Hepatocyte (in vitro differentiated cells): Measurements from ENCODE around the gene DAZL. TPM values are rescaled to one million over a fixed set of nuclear protein-coding genes. Genes with fewer than 3 reads are reported as not detected.

Experiments used
- DNase-seq: peaks from one replicate; pipeline ENCODE4 v3.0.0-alpha.2; 2016; ENCODE audit warnings: low spot score
- H2AFZ ChIP-seq: fragments of 200-600 bp; sonication (generic); 2 replicates; pipeline ENCODE4 v1.6.0; 2016; ENCODE audit warnings: antibody characterized with exemption, mild to moderate bottlenecking
- H3K27ac ChIP-seq: fragments of 200-600 bp; sonication (generic); 2 replicates; pipeline ENCODE4 v1.5.1; 2016; ENCODE audit warnings: mild to moderate bottlenecking
- H3K27me3 ChIP-seq: fragments of 200-600 bp; sonication (generic); 2 replicates; pipeline ENCODE4 v1.6.1; 2016
- H3K36me3 ChIP-seq: fragments of 200-600 bp; sonication (generic); replicated peaks from 2 replicates; pipeline ENCODE4 v1.5.1; 2016; ENCODE audit warnings: low read depth; ENCODE audit not compliant: insufficient read depth
- H3K4me1 ChIP-seq: fragments of 200-600 bp; sonication (generic); 2 replicates; pipeline ENCODE4 v1.5.1; 2016; ENCODE audit warnings: mild to moderate bottlenecking, moderate library complexity; ENCODE audit not compliant: insufficient read depth
- H3K4me2 ChIP-seq: fragments of 200-600 bp; sonication (generic); 2 replicates; pipeline ENCODE4 v1.6.0; 2016
- H3K4me3 ChIP-seq: fragments of 200-600 bp; sonication (generic); 2 replicates; pipeline ENCODE4 v1.5.1; 2016; ENCODE audit warnings: mild to moderate bottlenecking
- H3K79me2 ChIP-seq: fragments of 200-600 bp; sonication (generic); 2 replicates; pipeline ENCODE4 v1.6.0; 2017; ENCODE audit warnings: mild to moderate bottlenecking
- H3K9me2 ChIP-seq: fragments of 200-600 bp; sonication (generic); replicated peaks from 2 replicates; pipeline ENCODE4 v1.6.0; 2017; ENCODE audit warnings: mild to moderate bottlenecking; ENCODE audit not compliant: insufficient read depth
- H3K9me3 ChIP-seq: fragments of 200-600 bp; sonication (generic); 2 replicates; pipeline ENCODE4 v1.5.1; 2016; ENCODE audit warnings: low read depth, mild to moderate bottlenecking
- H4K20me1 ChIP-seq: fragments of 200-600 bp; sonication (generic); 2 replicates; pipeline ENCODE4 v1.6.0; 2016; ENCODE audit warnings: mild to moderate bottlenecking; ENCODE audit not compliant: insufficient read depth, poor library complexity, severe bottlenecking
- EZH2 ChIP-seq: fragments of 200-600 bp; sonication (generic); IDR thresholded peaks from 2 replicates; pipeline ENCODE4 v1.6.1; 2016; ENCODE audit warnings: antibody characterized with exemption, mild to moderate bottlenecking, borderline replicate concordance
- EZH2phosphoT487 ChIP-seq: fragments of 200-600 bp; sonication (generic); IDR thresholded peaks from one replicate; pipeline ENCODE4 v1.6.1; 2018; ENCODE audit warnings: antibody characterized with exemption, mild to moderate bottlenecking, low read depth, moderate library complexity; ENCODE audit not compliant: unreplicated experiment, severe bottlenecking
- WGBS: methylation state at CpG from one replicate; pipeline ENCODE4 v1.1.6; 2016; ENCODE audit warnings: low lambda C conversion rate; ENCODE audit errors: missing lambda C conversion rate; 5-methylcytosine and 5-hydroxymethylcytosine counted together
- polyA plus RNA-seq: library from polyadenylated mRNA; unstranded; fragments of >200 nt; fragmentation: Nextera tagmentation; extraction: Ambion mirVana; gene quantifications from 2 replicates; pipeline ENCODE4 v1.2.1, GENCODE V29; 2016
- total RNA-seq: library from RNA; depleted of rRNA; stranded (reverse); fragments of >200 nt; gene quantifications from 2 replicates; pipeline ENCODE4 v1.2.3, GENCODE V29; 2014
- TF ChIP-seq, protein P1 (sequence below): fragments of 200-600 bp; sonication (generic); IDR thresholded peaks from 2 replicates; pipeline ENCODE4 v1.5.1; 2016; ENCODE audit warnings: antibody characterized with exemption, mild to moderate bottlenecking; ENCODE audit not compliant: poor library complexity

Gene DAZL, protein sequence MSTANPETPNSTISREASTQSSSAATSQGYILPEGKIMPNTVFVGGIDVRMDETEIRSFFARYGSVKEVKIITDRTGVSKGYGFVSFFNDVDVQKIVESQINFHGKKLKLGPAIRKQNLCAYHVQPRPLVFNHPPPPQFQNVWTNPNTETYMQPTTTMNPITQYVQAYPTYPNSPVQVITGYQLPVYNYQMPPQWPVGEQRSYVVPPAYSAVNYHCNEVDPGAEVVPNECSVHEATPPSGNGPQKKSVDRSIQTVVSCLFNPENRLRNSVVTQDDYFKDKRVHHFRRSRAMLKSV
- 0.33 TPM in 1 of 2 replicates, not detected in the other for total RNA-seq
- not detected in 2 replicates for polyA plus RNA-seq

DNA sequence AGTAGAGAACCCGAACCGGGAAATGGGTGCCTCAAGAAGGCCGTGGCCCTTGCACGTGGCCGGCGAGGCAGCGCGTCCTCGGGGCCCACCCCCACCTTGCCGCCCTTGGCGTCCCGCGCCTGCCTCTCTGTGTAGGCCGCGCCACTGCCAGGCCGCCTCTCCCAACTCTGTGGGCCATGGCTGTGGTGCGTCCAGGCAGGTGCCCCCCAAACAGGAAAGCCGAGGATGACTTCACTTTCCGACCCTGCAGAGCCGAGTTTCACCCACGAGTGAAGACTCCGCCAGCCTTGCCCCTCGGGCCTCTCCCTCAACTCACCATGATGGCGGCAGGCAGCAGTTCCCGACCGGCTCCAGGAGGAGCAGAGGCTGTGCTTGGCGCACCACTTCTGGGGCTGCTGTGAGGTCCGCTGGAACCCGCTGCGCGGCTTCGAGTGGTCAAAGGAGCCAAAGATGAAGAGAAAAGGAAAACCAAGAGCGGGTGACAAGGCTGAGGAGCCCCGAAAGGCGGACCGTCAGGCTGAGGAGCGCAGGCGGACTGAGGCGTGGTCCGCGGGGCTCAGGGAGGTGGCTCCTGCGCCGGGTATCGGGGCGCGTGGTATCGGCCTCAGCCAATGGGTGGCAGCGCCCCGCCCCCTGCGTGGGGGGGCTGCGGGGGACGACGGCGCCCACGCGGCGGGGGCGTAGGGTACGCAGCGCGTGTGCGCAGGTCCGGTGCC is at the start of gene DAZL:
DAZL (minus strand) TSS at position 537 of the 716 bp plus-strand sequence; CDS start at position 319, 218 bp downstream.
- Histone ChIP-seq H3K36me3 (no peaks in the 10 kb centered on the region), H3K27ac (no peak within 1 kb of the TSS), H3K79me2 (no peaks in the 10 kb centered on the region), H3K9me2 (no peaks in the 10 kb centered on the region), H3K27me3 (no peaks in the 10 kb centered on the region), H3K9me3 (no peaks in the 10 kb centered on the region), H2AFZ (no peak within 1 kb of the TSS), H4K20me1 (no peaks in the 10 kb centered on the region), H3K4me3 (no peak within 1 kb of the TSS), H3K4me1 (no peaks in the 10 kb centered on the region), H3K4me2 (no peak within 1 kb of the TSS)
- no peak for DNase-seq
- no peak for TF ChIP-seq EZH2phosphoT487
- TF ChIP-seq, protein P1, sequence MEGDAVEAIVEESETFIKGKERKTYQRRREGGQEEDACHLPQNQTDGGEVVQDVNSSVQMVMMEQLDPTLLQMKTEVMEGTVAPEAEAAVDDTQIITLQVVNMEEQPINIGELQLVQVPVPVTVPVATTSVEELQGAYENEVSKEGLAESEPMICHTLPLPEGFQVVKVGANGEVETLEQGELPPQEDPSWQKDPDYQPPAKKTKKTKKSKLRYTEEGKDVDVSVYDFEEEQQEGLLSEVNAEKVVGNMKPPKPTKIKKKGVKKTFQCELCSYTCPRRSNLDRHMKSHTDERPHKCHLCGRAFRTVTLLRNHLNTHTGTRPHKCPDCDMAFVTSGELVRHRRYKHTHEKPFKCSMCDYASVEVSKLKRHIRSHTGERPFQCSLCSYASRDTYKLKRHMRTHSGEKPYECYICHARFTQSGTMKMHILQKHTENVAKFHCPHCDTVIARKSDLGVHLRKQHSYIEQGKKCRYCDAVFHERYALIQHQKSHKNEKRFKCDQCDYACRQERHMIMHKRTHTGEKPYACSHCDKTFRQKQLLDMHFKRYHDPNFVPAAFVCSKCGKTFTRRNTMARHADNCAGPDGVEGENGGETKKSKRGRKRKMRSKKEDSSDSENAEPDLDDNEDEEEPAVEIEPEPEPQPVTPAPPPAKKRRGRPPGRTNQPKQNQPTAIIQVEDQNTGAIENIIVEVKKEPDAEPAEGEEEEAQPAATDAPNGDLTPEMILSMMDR = no peak
- TF ChIP-seq EZH2 = no peak
- 99% methylated on average over 39 of the region's 63 CpGs for WGBS

DNA sequence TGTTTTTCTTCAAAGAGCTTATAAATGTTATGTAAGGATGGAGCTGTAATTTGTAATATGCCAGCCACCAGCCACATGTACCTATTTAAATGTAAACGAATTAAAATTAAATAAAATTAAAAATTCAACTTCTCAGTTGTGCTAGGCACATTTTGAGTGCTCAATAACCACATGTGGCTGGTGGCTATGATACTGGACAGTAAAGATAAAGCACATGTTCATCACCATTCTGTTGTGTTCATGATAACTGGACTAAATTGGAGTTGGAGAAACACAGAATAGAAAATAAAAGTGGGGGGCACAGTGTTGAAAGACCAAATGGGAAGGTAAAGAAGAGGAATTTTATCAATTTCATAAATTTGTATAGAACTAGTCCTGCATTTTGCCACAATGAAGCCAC is 49.8 kb upstream of the DAZL start:
- H4K20me1 ChIP-seq = no peaks in the 10 kb centered on the region
- no peaks in the 10 kb centered on the region for H3K27me3 ChIP-seq
- no peaks in the 10 kb centered on the region for H3K9me3 ChIP-seq
- no peak for DNase-seq
- H3K9me2 ChIP-seq = no peaks in the 10 kb centered on the region
- no peak overlapping the region for H3K4me3 ChIP-seq
- no peaks in the 10 kb centered on the region for H3K4me1 ChIP-seq
- no peak overlapping the region for H3K4me2 ChIP-seq
- H3K36me3 ChIP-seq = no peaks in the 10 kb centered on the region
- TF ChIP-seq, protein P1 = no peak
- TF ChIP-seq EZH2 (no peak), EZH2phosphoT487 (no peak)
- H2AFZ ChIP-seq = no peak overlapping the region
- WGBS = 72% methylated on average over 1 of the region's 1 CpG
- H3K79me2 ChIP-seq = no peaks in the 10 kb centered on the region
- no peak overlapping the region for H3K27ac ChIP-seq

DNA sequence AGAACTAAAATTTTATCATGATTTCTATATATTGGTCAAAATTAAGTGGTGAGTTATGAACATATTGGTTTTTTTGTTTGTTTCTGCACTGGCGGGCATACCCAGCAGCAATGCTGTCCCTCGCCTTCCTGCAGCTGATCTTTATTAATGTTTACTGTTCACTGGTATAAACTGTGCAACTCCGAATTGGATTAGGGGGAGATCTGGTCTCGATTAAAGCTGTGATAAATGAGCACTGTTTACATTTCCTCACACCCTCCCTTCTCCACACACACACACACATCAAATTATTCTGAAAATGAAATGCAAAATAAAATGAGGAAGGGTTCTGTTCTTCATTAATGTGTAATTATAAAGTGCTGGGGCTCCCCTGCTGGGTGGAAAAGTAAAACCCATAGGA is 48.5 kb upstream of the DAZL start:
- no peak for DNase-seq
- Histone ChIP-seq H2AFZ (no peak overlapping the region), H3K79me2 (no peaks in the 10 kb centered on the region), H3K27ac (no peak overlapping the region), H4K20me1 (no peaks in the 10 kb centered on the region), H3K4me1 (no peaks in the 10 kb centered on the region), H3K9me3 (no peaks in the 10 kb centered on the region), H3K4me2 (no peak overlapping the region), H3K9me2 (no peaks in the 10 kb centered on the region), H3K36me3 (no peaks in the 10 kb centered on the region), H3K27me3 (no peaks in the 10 kb centered on the region), H3K4me3 (no peak overlapping the region)
- TF ChIP-seq EZH2 = no peak
- TF ChIP-seq, protein P1 = no peak
- TF ChIP-seq EZH2phosphoT487 = no peak
- 31% methylated on average over 4 of the region's 4 CpGs for WGBS
